ENCODE data around the gene GGA1.

GGA1 gene

GRCh38 chr22:37676736-37677492, 68.3 kb downstream of the GGA1 start:
- peak; percentile 86 for DNase-seq

GRCh38 chr22:37677493-37677974, 68.9 kb downstream of the GGA1 start:
- DNase-seq = no peak

- no peak for DNase-seq
These were observed 69.7 kb downstream of the GGA1 start for GRCh38 chr22:37678372-37678771.

- DNase-seq = no peak
These were observed 71.0 kb downstream of the GGA1 start for GRCh38 chr22:37679670-37680069.

- no peak for DNase-seq
These were observed 71.7 kb downstream of the GGA1 start for GRCh38 chr22:37680191-37680851.

GRCh38 chr22:37681001-37681424, 72.4 kb downstream of the GGA1 start:
- no peak for DNase-seq

- DNase-seq = peak; percentile 77
These were observed 73.0 kb downstream of the GGA1 start for GRCh38 chr22:37681556-37682049.

Measured in activated CD4-positive, CD25-positive, alpha-beta regulatory T cell treated with anti-CD3 and anti-CD28 coated beads, Interleukin-2, amount 50 U/mL, for 72 hours (primary cell).